T follicular helper cell (primary cell): Measurements from ENCODE around the gene CRACDL.

Source experiments
- DNase-seq: peaks from one replicate; pipeline ENCODE4 v3.0.0-alpha.2; 2020; ENCODE audit warnings: low read depth
- total RNA-seq, 2 experiments: gene quantifications; one replicate each; lab custom pipeline; 2026; lab: John Stamatoyannopoulos, UW

The CRACDL gene, protein sequence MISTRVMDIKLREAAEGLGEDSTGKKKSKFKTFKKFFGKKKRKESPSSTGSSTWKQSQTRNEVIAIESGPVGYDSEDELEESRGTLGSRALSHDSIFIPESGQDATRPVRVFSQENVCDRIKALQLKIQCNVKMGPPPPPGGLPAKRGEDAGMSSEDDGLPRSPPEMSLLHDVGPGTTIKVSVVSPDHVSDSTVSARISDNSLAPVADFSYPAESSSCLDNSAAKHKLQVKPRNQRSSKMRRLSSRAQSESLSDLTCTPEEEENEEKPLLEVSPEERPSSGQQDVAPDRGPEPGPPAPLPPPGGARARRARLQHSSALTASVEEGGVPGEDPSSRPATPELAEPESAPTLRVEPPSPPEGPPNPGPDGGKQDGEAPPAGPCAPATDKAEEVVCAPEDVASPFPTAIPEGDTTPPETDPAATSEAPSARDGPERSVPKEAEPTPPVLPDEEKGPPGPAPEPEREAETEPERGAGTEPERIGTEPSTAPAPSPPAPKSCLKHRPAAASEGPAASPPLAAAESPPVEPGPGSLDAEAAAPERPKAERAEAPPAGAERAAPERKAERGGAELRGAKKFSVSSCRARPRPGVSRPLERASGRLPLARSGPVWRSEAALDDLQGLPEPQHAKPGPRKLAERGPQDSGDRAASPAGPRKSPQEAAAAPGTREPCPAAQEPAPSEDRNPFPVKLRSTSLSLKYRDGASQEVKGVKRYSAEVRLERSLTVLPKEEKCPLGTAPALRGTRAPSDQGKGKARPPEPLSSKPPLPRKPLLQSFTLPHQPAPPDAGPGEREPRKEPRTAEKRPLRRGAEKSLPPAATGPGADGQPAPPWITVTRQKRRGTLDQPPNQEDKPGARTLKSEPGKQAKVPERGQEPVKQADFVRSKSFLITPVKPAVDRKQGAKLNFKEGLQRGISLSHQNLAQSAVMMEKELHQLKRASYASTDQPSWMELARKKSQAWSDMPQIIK
- 0.43 to 2.7 reads per million in 2 experiments for total RNA-seq

DNA sequence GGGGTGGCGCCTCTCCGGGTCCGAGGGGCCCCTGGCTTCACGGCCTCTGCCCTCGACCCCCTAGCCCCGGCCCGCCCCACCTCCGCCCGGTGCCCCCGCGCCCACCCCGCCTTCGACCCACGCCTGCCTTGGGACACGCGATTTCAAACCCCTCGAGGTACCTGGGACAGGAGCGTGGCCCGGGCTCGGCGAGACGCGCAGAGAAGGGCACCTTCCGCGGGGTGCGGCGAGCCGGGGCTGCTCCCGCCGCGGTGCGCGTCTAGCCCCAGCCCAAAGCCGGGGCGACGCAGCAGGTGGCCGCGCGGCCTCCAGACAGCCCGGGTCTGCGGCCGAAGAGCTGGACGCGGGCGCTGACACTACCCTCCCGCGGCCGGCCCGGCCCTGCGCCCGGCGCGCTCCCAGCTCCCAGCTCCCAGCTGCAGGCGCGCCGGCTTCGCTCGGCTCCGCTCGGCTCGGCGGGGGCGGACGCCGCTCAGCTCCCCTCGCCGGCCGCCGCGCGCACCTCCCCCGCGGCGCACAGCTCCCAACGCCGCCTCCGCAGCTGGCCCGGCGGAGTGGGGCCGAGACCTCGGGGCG is at the start of gene CRACDL:
Gene CRACDL (minus strand): TSS at position 449 of the 576 bp plus-strand sequence. CDS start 89,425 bp downstream, outside the sequence.
- no peak for DNase-seq

DNA sequence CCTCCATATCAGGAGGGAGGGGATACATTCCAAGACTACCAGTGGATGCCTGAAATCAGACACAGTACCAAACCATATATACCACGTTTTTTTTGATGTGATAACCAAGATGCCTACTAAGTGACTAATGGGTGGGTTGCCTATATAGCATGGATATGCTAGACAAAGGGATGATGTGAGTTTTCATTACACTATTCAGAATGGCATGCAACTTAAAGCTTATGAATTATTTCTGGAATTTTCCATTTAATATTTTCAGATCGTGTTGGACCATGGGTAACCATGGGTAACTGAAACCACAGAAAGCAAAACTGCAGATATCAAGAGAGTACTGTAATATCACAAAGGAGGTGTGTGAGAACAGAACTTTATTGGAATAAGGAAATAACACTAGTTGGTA is 39.6 kb upstream of the CRACDL start:
- DNase-seq = no peak

DNA sequence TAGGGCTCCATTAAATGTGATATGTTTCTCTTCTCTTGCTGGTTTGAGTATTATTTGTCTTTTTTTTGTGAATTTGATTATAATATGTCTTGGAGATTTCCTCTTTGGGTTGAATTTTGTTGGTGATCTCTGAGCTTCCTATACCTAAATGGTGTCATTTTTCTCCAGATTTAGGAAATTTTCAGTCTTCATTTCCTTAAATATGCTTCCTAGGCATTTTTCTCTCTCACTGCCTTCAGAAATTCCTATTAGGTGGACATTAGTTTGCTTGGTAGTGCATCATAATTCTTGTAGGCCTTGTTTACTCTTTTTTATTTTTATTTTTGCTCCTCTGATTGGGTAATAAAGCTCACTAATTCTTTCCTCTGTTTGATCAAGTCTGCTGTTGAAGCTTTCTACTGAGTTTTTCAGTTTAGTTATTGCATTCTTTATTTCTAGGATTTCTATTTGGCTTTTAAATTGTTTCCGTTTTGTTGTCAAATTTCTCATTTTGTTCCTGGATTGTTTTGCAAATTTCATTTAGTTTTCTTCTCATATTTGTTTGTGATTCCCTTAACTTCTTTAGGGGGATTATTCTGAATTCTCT is 36.6 kb upstream of the CRACDL start:
- no peak for DNase-seq

DNA sequence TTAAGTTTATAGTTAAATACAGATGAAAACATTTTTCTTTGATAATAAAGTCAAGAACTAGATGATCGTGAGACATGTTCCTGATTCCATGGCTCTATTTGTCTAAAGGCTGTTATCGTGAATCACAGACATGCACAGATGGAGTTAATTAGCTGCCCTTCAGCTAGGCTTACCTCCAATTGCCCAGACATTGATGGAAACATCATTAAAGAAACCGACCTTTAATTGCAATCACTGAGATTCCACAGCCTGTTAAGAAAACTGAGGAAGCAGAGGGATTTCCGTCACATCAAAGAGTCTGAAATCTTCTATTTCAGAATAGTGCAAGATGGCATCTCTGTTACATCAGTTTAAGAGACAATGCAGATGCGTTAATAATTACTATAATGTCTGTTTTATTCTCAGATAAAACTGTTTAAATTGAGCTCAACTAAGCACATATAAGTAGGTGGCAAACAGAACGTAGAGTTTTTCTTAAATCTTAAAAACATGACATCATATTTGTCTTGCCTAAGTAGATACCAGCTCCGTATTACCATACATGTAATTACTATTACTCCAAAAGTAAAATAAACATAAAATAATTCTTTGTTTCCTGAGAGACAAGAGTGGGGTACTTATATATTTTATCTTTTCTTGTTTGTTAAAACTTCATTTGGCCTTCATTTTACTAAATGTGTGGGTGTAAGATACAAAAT is 23.9 kb upstream of the CRACDL start:
- no peak for DNase-seq

DNA sequence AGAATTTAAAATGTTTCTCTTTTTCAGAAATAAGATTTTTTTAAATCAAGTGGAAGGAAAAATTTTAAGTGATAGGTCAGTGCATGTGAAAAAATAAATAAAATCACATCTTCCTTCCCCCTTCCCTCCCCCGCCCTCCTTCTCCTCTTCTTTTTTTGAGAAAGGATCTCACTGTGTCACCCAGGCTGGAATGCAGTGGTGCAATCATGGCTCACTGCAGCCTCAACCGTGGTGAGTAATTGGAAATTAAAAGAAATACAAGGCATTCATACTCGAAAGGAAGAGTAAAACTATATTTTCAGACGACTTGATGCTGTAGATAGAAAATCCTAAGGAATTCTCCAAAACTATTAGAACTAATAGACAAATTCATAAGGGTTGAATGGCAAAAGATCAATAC is 16.9 kb upstream of the CRACDL start:
- no peak for DNase-seq

DNA sequence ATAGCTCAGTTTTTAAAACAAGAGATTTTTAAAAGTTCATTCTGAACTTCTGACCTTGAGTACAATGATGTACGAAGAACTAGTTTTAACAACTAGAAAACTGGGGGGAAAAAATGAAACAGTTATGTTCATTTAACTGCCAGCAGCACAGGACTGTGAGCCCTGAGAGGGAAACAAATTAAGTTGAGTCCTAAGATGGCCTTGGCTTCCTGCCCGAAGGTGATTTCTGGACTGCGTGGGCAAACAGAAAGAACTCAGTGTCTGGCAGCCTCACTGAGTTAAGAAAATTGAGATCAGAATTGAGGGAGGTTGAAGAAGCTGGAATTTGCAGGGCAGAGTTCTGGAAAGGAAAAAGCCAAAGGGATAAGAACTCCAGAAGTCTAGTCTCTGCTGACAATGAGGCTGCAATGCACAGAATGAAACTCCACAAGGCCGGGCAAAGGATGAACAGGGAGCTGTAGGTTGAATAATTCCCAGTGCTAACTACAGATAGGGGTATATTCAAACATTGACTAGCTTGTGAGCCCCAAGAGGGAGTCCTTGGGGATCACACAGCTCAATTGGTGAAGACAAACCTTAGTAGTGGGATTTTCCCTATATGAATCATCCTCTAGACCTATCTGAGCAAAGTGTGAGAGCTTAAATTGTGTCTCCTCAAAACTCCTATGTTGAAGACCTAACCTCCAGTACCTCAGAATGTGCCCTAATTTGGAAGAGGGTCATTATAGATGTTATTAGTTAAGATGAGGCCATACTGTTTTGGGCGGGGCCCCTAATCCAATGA is 13.1 kb upstream of the CRACDL start:
- no peak for DNase-seq

DNA sequence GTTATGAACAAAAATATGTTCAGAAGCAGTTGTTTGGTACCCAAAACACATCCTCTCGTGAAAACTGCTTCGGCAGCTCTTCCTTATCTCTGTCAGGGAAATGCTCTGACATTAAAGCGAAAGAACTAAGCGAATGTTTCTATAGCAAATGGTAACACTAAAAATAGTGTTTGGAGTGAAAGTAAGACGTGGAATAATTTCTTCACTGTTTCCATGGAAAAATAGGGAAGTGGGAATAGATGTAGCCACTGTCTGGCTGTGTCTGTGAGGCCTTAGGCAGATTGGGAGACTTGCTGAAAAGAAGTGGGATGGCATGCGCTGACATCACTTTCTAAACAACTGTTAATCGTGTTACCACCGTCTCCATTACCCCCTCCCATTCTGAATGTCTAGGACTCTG is 11.5 kb upstream of the CRACDL start:
- no peak for DNase-seq

DNA sequence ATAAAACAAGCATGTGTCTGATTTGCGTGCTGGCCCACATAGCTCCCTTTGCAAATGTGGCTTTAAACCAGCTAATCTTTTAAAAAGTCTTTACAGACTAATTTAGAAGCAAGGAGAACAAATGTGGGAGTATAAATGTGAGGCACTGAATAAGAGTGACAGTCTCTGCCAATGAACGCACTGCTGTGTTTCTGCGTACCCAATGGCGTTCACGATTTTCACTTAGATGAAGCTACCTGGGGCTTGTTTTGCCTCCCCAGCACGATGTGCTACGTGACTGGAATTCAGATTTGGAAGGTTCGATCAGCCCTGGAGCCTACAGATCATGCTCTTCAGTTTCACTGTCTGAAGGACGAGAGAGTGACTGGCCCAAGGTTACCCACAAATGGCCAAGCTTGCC is 10.8 kb upstream of the CRACDL start:
- DNase-seq = no peak

DNA sequence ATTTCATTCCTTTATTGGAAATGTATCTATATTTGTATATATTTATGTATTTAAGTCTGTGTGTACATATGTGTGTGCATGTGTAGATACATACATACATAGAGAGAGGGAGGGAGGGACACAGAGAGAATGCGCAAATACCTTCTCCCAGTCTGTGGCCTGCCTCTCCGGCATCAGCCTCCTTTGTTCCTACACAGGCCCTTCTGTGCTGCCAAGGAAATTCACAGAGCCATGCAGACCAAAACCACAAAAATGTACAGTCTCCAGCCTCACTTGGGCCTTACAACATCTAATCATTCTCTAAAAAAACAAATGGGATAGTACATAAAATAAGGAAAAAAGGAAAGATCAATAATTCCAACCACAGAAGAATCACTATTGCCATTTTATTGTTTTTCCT is 8.8 kb upstream of the CRACDL start:
- no peak for DNase-seq

DNA sequence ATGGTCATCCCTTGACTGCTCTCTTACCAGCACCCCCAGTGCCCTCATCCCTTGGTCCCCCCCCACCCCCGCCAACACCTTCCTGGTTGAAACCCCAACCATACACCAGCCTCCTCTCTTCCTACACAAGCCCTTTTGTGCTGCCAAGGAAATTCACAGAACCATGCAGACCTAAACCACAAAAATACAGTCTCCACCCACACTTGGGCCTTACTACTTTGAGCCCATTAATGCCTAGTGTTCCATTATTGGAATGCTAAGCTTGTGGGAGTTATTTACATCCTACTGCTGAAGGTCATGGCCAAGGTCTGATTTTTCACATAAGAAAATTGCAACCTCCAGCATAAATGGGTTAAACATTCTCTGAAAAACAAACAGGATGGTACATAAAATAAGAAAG is 4.1 kb upstream of the CRACDL start:
- no peak for DNase-seq

DNA sequence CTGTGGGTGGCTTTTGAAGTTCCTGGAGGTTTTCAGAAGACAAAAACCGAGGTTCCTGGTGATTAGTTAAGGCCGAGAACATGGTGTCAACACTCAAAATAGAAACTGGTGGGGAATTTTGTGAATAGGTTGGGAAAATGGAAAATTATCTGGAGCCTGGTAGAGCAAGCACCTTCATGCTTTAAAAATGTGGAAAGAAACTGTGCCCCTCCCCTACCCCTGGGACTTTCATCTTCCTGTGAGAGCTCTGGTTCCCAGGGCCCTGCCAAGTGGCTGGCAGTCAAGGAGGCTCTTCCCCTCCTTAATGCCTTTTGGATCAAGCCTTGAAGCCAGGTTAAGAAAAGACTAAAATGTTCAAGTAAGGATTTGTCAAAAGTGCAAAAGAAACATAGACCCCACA is 1.9 kb upstream of the CRACDL start:
- no peak for DNase-seq

DNA sequence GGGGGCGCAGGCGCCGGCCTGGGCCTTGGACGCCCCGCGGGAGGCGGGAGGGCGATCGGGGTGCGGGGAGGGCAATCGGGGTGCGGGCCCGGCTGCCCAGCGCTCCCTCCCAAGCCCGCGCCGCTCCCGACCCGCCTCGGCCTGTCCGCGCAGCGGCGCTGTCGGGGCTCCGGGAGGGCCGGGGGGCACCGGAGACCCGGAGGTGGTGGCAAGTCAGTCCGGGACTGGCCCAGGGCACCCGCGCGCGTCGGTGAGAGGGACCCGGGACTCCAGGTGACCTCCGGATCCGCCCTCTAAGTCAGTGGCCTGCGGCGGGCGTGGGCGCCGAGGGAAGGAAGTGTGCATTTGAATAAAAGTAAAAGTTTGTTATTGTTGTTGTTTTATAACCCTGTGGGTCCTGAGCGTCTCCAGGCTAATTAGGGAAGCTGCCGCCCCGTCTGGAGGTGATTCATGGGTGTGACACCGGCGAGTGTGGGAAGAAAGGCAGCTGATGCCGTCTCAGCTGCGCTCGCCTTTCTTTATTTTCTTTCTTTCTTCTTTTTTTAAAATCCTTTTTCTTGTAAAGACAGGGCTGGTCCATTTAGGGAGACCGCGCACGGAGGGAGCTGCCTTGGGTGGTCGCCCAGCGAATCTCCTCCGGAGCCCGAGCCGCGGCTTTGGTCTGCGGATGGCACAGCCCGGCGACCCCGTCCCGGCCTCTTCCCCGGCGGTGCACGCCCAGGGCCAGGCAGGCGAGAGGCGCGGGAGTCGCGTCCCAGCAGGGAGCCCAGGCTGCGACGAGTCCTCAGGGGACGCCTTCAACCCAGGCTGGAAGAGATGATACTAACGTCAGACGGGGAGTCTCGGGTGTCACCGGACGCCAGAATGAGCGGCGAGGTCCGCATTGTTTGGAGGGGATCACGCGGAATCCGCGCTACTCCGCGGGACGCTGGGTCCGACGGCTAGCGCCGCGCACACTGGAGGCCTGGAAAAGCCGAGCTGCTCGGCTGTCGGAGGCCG is 627 bp upstream of the CRACDL start:
- no peak for DNase-seq

DNA sequence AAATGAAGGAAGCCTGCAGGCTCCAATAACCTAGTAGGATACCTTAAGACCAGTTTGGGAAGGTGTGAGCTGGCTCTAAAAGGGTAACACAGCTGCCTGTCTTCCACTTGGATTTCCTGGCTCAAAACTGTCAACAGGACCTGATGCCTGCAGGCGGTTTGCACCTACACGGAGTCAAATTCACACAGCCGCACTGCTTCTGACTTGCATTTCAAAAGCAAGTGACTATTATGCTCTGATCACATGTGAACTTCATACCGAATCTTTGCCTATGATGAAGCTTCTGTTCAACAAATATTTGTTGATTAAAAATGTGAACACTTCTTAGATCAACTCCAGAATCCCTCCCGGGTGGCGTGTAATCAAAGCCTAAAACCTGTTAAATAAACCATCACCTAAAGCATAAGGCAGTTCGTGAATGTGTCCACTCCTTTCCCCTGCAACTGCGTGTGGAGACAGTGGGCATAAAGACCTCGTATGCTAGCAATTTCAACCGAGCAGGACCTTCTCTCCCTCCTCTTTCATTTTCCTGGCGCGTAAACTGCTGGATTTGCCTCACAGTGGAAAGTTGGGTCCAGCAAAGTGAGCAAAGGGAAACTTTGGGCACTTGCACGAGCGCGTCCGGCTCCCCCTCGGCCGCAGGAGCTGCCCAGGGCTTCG is 784 bp downstream of the CRACDL start:
- no peak for DNase-seq

DNA sequence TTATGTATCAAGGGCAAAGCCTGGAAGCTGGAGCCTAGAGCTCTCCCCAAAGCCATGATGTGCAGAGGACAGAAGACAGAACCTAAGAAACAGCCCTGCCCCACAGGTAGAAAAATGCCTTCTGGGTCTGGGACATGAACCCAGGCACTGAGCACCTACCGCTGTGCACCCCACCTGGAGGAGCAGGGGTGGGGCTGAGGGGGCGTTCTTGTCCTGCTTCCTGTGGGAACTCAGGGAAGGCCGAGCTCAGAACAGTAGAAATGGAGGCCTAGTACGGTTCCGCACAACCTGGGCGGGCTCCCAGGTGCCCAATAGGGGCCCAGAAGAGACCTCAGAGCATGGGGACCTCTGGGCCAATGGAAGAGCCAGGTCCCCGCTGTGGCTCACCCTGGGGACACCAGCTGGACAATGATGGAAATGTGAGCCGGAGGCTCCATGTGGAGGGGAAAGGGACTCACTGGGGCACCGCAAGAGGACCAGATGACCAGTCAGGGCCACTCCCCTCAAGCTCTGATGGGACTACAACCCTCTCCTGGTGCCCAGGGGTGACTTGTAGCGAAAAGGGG is 3.2 kb downstream of the CRACDL start:
- DNase-seq = no peak

DNA sequence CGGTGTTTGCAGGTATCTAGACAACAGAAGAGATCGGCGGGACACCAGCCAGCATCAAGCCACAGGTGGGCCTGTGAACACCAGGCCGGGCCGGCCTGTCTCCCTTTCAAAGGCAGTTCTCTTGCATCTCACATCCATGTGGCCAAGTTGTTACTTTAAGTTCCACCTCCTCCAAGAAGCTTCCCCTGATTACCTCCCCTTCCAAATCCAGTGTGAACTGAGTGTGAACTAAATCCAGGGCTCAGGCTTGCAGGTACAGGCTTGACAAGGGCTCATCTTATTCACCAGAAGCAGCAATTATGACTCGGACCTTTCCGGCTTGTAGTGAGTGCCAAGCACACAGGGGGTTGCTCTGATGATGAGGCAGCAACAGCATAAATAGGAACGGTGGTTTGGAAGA is 3.9 kb downstream of the CRACDL start:
- no peak for DNase-seq

DNA sequence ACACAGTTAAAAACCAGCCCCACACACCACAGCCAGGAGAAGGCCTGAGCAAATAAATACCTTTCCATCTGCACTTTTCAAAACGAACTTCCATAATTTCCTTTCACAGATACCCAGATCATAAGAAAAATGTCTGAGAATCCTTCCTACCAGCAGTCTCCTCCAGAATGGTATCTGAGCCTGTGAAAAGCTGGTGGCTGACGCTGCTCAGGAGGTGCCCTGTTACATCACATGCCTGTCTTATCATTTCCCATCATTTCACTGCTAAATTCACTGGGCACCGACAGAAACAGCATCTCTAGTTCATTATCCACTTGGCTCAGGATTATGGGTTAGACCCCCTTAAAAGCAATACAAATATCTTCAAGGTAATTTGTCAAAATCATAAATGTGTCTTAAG is 4.4 kb downstream of the CRACDL start:
- DNase-seq = no peak

DNA sequence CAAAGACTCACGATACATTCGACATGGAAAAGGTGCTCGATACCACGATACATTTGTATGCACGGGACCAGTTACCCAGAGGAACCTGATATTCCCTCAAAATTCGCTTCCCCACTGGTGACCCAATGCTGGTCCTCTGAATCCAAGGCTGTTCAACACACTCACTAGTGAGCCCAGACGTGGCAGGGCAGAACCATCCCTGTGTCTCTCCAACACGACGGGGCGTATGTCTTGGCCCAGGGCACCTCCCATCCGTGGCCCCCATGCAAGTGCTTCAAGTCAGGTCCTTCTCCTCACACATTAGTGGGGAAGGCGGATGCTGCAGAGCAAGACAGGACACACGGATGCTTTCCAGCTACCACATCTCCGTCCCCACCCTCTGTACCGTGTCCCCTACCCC is 6.1 kb downstream of the CRACDL start:
- no peak for DNase-seq

DNA sequence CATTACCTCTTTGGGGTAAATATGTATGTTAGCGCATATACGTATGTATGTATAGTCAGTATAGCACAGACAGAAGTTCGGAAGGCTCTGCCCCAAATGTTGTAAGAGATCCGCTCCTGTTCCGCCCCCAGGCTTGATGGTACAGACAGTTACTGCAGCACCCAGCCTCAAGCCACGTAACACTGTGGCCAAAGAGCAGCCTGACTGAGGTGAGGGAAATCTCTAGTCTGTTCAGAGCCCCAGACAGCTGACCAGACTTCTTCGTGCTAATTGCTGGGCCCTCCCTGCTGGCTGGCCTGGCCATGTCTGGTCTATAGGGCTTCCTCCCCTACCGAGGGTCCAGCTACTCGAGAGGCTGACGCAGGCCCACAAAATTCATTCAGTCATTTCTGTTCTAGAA is 7.8 kb downstream of the CRACDL start:
- no peak for DNase-seq

DNA sequence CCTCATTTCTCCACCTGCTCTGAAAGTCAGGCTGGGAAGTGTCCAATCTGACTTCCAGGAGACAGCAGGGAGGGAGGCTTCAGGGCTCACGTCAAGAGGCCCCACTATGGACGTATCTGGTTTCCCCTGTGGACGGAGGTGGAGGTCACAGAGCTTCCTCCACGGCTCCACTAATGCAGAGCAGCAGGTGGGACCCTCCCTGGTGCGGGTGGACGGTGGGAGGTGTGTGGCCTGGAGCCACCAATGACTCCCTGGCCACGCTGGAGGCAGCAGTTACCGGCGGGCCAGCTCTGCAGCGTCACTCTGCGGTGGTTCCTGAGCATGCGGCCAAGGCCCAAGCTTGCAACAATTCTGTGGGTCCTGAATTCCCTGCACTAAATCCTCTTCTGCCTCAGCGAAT is 9.0 kb downstream of the CRACDL start:
- no peak for DNase-seq
